Measurements from ENCODE around the gene KCNMA1.

DNA sequence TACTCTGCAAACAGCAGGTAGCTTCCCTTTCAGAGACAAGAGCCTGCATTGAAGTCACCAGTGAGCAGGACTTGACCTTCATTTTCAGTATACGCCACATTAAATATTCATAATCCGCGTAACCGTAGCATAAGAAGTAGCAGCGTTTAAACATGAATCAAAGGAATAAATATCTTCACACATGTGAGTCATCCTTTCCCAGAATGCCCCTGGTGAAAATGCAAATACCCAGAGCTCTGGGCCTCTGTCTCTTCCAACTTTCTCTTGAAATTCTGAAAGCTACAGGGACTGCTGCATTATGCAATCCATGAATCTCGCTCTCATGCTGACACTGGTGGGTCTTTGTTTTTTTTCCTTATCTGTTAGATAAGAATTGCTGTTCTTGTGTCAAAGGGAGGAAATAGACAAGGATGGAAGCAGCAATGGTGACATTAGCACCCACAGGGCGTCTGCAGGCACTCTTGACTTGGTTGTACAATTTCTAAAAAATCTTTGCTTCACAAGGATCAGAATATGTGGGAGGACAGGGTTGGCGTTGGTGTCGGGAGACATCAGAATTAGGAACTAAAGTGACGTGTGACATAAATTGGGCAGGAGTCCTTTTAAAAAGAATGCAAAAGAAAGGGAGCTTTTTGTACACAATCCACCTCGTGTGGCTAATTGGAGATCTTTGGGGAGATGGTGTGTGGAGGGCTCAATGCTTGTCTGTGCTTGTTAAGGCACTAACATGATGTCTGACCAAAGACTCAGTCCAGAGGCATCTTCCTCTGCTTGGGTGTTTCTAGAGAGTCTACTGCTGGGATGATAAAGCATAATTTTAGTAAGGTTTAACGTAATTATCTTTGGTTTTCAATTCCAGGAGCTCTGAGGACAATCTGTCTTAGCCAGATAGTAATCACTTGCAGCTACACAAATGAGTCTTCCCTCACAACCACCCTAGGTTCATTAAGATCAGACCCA lies 390.3 kb downstream of the KCNMA1 start:
- no peak for TF ChIP-seq CTCF (IDR thresholded peaks at IDR 0.05; ENCODE audit: poor library complexity, severe bottlenecking)
- no peak for TF ChIP-seq POLR2AphosphoS5 (IDR thresholded peaks at IDR 0.05)
- no peak for TF ChIP-seq MXI1 (conservative IDR thresholded peaks at IDR 0.05; ENCODE audit: poor library complexity, severe bottlenecking)
- TF ChIP-seq EP300 (conservative IDR thresholded peaks at IDR 0.05; ENCODE audit: poor library complexity, severe bottlenecking) = no peak
- TF ChIP-seq EZH2 (IDR thresholded peaks at IDR 0.05; ENCODE audit: borderline replicate concordance, insufficient read depth, low read length, poor library complexity, severe bottlenecking) = no peak
- TF ChIP-seq, protein P1, sequence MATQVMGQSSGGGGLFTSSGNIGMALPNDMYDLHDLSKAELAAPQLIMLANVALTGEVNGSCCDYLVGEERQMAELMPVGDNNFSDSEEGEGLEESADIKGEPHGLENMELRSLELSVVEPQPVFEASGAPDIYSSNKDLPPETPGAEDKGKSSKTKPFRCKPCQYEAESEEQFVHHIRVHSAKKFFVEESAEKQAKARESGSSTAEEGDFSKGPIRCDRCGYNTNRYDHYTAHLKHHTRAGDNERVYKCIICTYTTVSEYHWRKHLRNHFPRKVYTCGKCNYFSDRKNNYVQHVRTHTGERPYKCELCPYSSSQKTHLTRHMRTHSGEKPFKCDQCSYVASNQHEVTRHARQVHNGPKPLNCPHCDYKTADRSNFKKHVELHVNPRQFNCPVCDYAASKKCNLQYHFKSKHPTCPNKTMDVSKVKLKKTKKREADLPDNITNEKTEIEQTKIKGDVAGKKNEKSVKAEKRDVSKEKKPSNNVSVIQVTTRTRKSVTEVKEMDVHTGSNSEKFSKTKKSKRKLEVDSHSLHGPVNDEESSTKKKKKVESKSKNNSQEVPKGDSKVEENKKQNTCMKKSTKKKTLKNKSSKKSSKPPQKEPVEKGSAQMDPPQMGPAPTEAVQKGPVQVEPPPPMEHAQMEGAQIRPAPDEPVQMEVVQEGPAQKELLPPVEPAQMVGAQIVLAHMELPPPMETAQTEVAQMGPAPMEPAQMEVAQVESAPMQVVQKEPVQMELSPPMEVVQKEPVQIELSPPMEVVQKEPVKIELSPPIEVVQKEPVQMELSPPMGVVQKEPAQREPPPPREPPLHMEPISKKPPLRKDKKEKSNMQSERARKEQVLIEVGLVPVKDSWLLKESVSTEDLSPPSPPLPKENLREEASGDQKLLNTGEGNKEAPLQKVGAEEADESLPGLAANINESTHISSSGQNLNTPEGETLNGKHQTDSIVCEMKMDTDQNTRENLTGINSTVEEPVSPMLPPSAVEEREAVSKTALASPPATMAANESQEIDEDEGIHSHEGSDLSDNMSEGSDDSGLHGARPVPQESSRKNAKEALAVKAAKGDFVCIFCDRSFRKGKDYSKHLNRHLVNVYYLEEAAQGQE (IDR thresholded peaks at IDR 0.05; ENCODE audit: borderline replicate concordance) = no peak
- no peak for TF ChIP-seq TAF1 (IDR thresholded peaks at IDR 0.05; ENCODE audit: low read depth)

Data from neural cell (in vitro differentiated cells).